T-helper 2 cell (primary cell): Measurements from ENCODE around the gene GNG8.
"Not testable (repeated sequence)": the region's sequence is repeated elsewhere in the genome, so short reads cannot be mapped to it uniquely, and the experiment has no call there.

Experiments
- DNase-seq, 5 experiments: peaks; one replicate each; pipeline versions ENCODE4 v3.0.0 to v3.0.0-alpha.2; 2012 to 2022

Gene GNG8

DNA sequence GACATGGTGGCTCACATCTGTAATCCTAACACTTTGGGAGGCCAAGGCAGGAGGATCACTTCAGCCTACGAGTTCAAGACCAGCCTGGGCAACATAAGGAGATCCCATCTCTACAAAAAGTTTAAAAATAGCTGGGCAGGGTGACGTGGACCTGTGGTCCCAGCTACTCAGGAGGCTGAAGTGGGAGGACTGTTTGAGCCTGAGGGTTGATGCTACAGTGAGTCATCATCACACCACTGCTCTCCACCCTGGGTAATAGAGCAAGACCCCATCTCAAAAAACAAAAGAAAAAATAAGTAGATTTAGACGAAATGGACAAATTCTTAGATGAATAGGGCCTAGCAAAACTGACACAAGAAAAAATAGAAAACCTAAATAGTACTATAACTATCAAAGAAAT, 10.4 kb upstream of the GNG8 start:
- DNase-seq, result no peak

DNA sequence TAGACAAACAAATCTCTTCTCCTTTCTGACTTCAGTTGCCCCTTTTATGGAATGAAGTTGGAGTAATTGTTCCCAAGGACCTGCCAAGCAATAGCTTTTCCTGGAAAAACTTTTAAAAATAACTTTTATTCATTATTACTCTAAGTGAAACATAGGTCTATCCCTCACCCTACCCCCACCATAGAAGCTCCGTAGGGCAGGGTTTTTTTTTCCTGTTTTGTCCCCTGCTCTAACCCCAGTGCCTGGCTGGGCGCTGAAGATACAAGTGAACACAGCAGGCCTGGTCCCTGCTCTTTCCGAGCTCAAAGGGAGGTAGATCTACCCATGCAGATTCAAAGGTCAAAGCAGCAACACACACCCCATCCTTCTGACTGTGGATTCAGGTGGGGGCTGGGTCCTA, 8.7 kb upstream of the GNG8 start:
- no peak for DNase-seq

DNA sequence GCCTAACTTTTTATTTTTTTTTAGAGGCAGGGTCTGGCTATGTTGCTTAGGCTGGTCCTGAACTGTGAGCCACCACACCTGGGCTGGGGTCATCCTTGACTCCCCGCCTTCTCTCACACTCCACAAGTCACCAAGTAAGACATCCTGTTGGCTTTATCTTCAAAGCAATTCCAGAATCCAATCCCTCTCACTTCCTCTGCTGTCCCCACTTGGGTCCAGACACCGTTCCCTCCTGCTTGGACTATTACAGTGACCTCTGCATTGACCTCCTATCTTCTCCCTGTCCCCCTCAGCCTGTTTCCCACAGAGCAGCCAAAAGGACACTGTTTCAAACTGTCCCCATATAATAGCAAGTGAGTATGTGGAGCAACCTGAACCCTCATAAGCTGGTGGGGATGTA, 4.7 kb upstream of the GNG8 start:
- DNase-seq, result no peak

DNA sequence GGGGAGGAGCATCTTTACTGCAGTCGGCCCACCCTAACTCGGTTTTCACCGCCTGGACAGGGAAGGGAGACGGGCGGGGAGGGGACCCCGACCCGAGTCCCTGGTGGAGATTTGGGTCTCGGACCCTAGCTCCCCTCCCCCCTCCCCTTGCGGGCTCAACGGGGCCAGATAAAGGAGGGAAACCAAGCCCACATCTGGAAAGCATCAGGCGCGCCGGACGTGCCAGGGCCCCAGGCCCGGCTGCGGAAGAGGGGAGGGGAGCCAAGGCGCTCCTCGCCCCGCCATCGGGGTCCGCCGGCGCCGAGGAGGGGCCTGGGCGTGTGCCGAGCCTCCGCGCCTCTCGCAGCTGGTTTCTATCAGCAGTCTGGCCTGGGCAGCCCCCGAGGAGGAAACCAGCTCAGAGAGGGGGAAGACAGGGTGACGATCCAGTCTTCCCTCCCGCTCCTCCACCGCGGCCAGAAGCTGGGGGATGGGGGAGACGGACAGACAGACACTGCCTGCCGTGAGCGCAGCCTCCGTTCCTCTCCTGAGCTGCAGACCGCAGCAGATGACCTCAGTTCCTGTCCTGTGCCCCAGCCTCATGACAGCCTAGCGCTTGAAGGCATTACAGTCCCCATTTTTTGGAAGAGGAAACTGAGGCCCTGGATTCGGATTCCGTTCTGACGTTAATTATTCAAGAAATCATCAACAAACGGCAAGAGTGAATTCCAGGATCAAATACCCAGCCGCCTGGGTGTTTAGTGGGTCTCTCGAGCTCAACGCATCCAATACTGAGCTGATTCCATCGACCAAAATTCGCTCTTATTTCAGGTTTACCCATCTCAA, 3.6 kb upstream of the GNG8 start:
- peak in 1 of 5 experiments; percentile 38 for DNase-seq

GRCh38 chr19:46637224-46637623, 1.2 kb upstream of the GNG8 start:
- no peak for DNase-seq

DNA sequence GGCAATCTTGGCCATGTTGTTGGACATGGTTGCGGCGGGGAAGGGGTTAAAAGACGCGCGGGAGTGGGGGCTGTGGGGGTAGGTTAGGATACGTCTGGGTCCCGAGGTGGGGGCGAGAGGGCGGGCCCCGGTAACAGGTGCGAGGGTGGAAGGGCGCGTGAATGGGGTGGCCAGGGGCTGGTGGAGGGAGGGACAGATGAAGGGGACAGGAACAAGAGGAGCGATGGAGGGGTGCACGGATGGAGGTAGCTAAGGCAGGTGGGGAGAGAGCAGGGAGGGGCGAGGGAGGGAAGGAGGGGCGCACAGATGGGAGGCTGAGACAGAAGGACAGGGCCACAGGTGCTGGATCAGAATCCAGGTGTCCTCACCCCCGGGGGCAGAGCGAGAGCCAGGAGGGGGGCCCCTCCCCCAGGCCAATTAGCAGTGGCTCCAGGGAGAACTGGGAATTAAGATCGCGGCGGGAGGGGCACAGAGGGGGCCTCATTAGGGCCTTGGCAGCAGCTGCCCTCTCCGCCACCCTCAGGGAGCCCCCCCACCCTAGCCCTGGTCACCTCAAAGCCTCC, 1.3 kb downstream of the GNG8 start:
- DNase-seq, result no peak

GRCh38 chr19:46634045-46634655, 1.9 kb downstream of the GNG8 start:
- peak; percentile 84 to 97 (median 92) for DNase-seq

DNA sequence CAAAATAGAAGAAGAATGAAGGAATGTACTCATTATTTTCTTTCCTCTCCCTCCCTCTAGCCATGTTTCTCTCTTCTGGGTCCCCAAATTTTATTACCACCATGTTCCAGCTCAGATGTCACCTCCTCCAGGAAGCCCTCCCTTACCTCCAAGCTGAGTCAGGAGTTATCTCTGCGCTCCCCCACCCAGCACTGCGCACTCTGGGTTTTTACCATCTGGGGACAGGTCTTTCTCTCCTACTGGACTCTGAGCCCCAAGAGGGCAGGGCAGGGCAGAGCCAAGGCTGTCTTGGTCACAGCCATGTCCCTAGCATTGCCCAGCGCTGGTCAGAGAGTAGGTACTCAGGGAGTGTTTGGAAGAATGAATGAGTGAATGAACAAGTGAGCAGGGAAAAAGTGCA, 2.9 kb downstream of the GNG8 start:
- no peak for DNase-seq

DNA sequence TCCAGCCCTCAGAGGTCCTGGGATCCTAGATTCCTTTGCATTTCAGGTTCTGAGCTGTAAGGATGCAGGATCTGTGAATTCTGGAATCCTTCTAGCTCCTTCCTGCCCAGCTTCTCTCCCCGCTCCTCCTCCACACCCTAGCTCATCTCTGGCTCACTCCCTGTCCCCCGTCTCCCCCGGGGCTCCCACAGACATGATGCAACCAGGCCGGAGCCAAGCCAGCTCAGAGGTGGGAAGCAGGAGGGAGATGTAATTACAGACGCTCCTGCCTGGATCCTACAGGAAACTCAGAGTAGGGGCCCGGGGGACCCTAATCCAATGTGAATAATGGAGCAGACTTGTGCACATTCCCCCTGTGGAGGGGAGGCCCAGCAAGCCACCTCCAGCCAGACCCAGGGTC, 4.5 kb downstream of the GNG8 start:
- no peak for DNase-seq

DNA sequence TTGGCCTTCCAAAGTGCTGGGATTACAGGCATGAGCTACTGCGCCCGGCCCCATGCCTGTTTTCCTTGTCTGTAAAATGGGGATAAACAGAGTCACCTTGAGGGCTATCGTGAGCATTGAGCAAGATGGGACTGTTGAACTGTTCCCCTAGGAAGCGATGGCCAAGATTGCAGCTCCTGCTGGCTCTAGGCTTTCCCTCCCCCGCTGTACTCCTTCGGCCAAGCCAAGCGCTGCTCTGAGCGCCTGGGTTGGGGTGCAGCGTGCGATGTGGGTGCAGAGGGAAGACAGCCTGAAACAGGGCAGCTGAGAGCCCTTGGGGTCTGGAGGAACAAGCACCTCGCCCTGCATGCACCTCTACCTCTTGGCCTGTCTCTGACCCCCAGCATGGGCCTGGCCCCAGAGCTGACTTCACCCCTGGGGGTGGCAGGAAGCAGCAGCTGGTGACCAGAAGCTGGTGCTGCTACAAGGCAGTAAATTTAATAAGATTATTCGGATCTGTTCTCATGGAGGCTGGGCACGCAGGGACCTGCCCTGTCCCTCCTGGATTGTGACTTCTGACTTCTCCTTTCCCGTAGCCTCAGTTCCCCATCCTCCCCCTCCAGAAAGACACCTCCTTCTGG, 5.3 kb downstream of the GNG8 start:
- no peak for DNase-seq

DNA sequence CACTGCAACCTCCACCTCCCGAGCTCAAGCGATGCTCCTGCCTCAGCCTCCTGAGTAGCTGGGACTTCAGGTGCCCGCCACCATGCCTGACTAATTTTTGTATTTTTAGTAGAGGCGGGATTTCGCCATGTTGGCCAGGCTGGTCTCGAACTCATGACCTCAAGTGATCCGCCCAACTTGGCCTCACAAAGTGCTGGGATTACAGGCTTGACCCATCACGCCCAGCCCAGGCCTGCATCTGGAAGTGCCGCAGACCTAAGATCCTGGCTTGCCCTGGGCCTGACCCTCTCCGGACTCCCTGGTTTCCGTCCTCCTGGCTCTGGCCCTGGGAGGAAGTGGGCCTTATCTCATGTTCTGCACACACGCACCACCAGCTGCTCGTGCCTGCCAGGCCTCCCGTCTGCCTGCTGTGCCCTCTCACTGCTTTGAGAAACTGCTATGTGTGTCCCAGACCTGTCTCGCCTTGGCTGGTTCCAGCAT, 6.4 kb downstream of the GNG8 start:
- DNase-seq, result no peak

- DNase-seq, result not testable (repeated sequence)
These were observed 7.0 kb downstream of the GNG8 start for GRCh38 chr19:46628970-46629369.

DNA sequence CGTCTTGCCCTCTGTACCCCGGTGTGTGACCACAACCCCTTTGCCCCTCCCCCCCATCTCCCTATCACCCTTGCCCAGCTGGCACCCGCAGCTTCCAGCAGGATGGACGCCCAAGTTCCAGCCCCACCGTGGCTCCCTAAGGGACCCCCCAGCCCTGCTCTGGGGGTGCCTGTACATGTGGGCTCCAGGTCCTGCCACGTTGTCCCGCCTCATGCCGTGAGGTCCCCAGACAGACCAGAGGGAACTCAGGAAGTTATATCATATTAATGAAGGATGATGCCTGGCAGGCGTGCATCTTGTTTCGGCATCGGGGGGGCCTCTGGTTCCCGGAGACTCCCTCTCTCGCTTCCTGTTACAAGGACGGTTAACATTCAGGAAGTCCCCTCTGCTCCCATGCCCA, 9.6 kb downstream of the GNG8 start:
- no peak for DNase-seq

GRCh38 chr19:46625731-46626130, 10.3 kb downstream of the GNG8 start:
- DNase-seq, result no peak

GRCh38 chr19:46624958-46625661, 10.9 kb downstream of the GNG8 start, which contains the start of gene PTGIR:
Gene PTGIR, minus strand, starts transcription at chr19:46625089. Its CDS starts 864 bp downstream, at chr19:46624225.
- DNase-seq, result no peak

DNA sequence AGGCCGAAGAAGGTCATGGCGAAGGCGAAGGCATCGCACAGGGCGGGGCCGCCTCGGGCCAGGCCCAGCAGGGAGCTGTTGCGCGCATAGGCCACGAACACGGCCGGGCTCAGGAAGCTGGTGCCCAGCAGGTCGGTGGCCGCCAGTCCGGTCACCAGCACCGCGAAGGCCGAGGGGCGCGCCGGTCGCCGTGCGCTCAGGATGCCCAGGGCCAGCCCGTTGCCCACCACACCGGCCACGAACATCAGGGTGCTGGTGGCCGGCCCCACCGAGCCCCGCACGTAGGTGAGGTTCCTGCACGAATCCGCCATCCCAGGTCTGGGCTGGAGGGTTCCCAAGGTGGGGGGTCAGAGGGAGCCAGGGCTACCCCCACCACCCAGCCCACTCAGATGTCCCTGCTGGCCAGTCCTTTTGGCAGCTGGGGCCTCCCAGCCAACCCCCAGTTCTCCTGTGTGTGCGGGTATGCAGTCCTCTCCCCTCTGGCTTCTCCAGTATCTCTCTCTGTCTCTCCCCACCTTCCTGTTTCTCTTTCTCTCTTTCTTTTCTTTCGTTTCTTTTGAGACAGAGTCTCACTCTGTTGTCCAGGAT, 12.0 kb downstream of the GNG8 start:
- no peak for DNase-seq

DNA sequence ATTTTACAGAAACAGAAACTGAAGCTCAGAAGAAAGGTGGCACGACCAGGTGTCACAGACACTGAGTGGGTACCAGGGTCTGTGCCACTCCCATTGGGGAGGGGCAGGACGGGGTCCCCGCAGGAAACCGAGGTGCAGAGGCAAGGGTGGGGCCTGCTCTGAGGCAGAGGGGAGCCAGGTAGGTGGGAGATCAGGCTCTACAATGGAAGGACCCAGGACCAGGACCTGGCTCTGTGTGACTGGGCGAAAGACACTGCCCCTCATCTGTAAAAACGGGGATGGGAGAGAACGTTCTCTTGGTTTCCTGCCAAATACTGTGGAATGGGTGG, 13.9 kb downstream of the GNG8 start:
- DNase-seq, result no peak

DNA sequence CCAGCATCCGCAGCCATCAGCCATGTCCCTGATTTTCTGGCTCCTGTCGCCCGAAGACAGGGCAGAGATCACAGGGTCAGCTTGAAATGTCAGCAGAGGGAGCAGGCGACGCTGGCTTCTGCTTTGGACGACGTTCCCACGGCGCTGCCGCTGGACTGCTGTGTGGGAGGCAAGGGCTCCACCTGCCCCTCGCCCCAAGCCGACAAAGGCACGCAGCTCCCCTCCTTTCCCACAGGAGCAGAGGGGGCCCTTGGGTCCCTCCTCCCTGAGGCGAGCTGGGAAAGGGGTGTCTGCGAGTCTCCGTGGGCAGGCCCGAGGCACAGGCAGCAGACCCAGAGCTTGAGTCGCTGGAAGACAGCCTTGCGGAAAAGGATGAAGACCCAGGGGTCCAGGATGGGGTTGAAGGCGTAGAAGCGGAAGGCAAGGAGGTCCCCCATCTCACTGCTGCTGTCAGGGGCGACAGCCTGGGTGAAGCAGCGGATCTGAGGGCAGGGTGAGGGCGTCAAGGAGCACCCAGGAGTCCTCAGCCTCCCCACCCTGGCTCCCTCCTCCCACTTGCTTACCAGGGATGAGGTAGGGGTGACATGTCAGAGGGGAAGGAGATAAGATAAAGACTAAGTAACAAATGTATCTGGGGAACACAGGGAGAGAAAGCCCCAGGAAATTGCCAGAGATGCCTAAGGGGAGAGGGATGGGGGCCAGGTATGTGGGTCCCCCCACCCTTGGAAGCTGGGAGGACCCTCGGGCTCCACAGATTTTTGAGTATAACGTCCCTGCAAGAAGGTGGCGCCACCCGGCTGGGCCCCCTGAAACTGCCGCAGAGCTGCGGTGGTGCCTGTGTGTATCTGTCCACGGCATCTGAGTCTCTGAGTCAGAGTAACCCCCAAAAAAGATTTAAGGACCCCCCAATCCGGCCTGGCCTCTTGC, 14.5 kb downstream of the GNG8 start:
- DNase-seq, result no peak

- no peak for DNase-seq
These were observed 15.3 kb downstream of the GNG8 start for GRCh38 chr19:46620716-46621115.

GRCh38 chr19:46620267-46620666, 15.7 kb downstream of the GNG8 start:
- no peak for DNase-seq

DNA sequence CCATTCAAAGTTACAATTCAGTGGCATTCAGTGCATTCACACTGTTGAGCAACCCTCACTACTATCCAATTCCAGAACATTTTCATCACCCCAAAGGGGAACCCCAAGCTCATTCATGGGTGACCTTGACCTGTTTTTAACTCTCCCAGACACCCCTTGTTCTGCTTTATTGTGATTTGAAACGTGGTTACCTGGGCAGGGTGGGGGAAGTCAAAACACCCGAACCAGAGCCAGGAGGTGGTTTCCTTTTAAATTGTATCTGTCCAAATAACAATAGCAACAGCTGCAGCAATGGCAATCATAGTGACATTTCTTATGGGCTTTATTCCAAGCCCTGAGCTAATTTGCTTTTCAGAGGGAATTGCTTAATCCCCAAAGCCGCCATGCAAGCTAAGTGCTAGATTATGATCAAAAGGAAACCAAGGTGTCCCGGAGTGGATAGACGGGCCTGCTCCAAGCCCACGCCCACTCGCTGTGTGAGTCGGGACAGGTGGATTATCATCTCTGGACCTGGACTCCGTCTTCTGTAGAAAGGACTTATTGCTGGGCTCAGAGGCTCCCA, 17.3 kb downstream of the GNG8 start:
- DNase-seq, result no peak
